GM18861 (cell line): Measurements from ENCODE around the gene VAC14.

Experiments used
- ATAC-seq: cut with Tn5 transposase; IDR thresholded peaks from one replicate; pipeline ENCODE4 v1.9.1; 2021; ENCODE audit not compliant: unreplicated experiment

VAC14 gene

GRCh38 chr16:70725912-70726828 is 74.8 kb downstream of the VAC14 start:
- ATAC-seq: no peak

DNA sequence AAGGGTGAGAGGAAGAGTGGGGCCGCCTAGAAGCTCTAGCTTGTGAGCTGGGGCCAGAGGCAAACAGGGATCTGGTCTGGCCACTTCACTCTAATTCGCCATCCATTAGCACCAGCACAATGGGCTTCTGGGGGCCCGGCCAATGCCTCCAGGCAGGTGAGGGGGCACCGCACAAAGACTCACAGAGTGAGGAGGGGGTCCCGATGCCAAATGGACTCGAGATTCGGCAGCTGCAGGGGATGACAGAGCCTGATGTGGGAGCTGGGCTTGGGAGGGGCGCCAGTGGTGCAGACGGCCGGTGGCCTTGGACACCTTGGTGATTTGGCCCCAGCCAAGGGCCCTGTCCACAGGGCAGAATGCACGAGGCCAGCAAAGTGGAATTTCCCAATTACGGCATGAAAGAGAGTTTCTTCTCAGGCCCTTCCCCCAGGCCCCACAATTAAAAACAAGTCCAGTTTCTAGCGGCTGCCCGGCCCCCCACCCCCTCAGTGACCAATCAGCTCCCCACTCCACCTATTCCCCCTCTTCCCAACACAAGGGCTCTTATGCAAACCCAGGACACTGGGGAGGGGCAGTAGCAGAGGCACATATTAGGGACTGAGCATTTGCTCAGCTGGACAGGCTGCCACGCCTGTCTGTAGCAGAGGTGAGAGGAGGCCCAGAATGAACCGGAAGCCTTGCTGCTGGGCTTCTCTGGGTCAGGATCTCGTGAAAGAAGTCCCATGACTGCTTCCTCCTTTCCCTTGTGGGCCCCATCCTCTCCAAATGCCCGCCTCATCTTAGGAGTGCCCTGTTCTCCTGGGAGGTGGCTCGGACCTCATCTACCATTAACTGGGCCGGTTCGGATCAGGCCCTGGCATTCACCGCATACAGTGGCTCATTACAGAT is 75.7 kb downstream of the VAC14 start:
- no peak for ATAC-seq

DNA sequence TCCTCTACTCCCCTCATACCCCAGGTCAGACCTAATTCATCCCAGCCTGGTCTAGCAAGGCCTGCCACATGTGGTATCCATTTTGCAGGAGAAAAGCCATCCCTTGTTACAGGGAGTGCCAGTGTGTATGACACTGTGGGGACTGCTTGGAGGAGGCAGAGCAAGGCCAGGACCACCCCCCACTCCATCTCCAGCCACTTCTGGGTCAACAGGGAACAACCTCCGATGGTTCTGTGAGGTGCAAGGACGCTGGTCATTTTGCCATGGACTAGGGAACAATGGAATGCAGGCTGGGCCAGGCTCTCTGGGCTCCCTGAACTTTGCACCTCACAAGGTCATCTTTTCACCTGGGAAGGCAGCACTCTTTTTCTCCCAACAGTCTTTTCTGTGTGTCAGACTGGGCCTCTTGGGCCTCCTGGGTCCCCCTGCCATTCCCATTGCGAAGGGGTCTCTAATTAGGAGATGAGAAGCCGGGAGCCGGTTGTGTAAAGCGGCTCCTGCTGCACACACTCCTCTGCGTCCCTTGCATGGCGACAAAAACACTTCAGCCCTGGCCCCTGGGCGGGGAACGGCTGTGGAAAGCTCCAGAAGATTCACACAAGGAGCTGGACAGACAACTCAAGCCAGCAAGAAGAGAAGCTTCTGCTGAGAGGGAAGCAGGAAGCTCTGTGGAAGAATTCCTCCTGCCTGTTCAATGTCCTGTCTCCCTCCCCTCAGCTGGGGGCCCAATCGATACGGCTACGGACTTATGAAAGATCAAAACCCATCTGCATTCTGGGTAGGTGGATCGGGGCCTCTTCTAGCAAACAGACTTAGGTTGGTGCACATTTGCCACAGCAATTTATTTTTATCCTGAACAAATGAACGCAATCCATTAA is 76.6 kb downstream of the VAC14 start:
- no peak for ATAC-seq

DNA sequence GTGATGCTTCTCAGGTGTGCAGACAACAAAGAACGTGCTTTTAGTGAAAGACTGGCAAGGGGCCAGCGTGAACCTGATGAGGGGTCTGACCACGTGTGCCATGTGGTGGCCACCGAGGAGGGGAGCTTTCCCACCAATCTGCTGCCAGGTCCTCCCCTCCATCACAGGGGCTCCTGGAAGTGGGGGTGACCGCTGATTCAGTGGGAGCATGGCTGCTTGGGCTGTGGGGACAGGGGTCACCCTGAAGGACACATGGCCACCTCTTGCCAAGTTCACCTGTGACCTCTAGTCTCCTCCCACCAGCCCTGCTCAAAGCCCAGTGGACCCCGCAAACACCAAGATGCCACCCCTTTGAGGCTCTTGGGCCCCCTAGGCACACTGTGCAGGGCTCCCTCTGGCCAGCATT is 77.2 kb downstream of the VAC14 start:
- ATAC-seq: no peak

DNA sequence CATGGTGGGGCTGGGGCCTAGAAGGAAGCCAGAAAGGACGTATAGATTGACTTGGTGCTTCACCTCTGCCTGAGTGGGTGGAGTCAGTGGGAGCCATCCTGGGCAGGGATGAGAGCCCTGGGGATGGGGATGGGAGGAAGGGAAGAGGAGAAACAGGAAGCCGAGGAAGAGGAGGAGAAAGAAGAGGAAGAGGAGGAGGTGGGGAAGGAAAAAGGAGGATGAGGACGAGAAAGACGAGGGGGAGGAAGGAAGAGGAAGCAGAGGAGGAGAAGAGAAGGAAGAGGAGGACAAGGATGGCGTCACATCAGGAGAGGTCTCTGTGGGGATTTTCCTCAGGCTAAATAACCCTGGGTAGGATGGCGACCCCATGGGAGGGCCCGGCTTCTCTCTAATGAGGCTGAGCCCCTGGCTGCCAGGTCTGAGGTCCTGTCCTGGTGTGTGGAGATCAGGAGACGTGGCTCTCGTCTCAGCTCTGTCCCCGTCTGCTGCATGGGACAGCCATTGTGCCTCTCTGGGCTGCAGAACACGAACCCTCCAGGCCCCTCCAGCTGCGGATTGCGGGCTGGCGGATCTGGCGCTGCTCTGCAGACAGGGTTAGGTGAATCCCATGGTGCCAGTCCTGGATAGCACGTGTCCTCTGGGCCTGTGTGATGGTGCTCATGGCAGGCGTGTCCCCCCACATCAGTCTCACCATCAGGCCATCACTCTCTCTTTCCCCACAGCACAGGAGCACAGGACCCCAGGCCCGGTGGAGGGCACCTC is 79.6 kb downstream of the VAC14 start:
- no peak for ATAC-seq

DNA sequence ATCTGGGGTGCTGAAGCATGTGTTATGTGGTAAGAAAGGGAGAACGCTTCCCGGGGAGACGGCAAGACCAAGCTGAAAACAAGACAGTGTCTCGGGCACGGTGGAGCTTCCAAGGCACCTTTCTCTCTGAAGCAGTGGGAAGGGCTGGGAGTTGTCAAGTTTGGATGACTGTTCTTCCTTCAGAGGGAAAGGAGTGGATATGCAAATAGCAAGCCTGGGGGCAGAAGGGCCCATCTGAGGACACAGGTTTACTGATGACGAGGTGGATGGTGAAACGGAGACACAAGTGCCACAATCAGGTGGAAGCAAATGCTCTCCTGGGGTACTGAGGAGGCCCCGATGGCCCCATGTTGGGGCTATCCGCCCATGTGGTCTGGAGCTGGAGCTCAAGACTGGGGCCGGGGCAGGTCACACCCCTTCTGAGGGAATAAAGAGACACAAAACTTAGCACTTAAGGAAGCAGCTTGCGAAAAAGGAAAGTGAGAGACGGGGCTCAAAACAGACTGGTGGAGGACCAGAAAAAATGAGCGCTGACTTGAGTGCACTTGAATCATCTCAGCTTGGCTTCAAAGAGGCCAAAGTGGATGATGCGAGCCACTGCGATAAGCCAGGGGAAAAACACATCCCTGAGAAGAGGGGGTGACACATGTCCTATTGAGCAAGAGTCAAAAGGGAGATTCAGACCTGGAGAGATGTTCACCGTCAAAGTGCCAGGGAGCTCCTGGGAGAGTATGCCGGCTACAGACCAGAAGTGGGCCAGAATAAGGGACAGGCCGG is 80.3 kb downstream of the VAC14 start:
- ATAC-seq: no peak

DNA sequence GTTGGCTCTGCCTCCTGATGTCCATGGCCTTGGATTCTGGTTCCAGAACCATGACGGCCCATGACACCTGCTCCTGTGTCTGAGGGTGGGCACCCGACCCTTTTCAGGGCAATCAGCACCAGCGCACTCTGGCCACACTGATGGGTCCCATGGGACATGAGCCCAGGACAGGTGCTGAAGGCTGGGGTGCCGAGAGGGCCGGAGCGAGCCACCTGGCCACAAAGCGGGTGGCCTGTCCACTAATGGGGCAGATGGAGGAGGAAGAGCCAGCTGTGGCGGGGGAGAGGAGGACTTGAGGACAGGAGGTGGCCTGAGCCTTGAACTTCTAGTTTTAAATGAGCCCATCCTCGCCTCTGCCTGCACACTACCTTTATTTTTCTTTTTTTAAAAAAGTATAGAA is 83.9 kb downstream of the VAC14 start:
- no peak for ATAC-seq

GRCh38 chr16:70715860-70716357 is 85.0 kb downstream of the VAC14 start:
- no peak for ATAC-seq

- no peak for ATAC-seq
These were observed 85.7 kb downstream of the VAC14 start for GRCh38 chr16:70715055-70715858.

DNA sequence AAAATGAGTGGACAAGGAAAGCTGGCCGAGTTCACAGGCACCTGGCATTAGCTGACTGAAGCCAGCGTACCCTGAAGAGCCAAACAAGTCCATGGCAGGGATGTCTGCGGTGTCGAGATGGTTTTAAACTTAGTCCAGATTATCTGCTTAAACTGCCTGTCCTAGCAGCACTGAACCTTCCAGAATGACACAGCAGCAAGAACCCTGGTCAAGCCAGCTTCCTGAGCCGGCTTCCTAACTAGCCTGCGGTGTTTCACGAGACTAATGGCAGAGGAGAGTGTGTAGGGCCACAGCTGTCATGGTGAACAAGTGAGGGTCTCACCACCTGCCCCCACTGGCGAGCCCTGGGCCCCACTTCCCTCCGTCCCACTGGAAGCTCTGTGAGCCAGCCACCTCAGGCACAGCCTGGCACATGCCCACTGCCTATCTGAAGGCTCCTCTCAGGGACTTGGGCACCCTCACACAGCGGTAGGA is 86.3 kb downstream of the VAC14 start:
- ATAC-seq: no peak

DNA sequence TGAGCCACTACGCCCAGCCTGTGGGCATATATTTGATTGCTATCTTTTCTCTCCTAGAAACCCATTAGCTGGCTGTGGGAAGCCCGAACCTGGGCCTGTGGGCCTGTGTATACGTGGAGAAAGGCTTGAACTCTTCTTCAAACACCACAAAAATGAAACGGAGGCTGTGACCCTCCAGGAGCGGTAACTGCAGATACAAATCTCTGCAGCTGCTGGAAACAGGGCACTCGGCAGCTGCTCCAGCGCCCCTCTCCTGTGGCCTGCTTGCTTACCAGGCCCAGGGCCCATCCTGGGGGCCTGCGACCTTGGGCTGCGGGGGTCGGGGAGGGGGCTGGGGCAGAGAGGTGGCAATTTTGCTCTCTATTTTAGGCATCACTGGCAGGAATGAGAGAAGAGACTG is 87.1 kb downstream of the VAC14 start:
- no peak for ATAC-seq

- no peak for ATAC-seq
These were observed 87.6 kb downstream of the VAC14 start for GRCh38 chr16:70713342-70713741.

- no peak for ATAC-seq
These were observed 88.0 kb downstream of the VAC14 start for GRCh38 chr16:70712942-70713341.

GRCh38 chr16:70712359-70712758 is 88.6 kb downstream of the VAC14 start:
- no peak for ATAC-seq

- no peak for ATAC-seq
These were observed 89.5 kb downstream of the VAC14 start for GRCh38 chr16:70711211-70712031.

- no peak for ATAC-seq
These were observed 90.3 kb downstream of the VAC14 start for GRCh38 chr16:70710422-70711210.

GRCh38 chr16:70709942-70710341 is 91.0 kb downstream of the VAC14 start:
- no peak for ATAC-seq
